HG03571 (cell line): ENCODE results near the gene NOTCH3.

Source experiments
- ATAC-seq: cut with Tn5 transposase; IDR thresholded peaks from one replicate; pipeline ENCODE4 v1.9.1; 2021; ENCODE audit not compliant: unreplicated experiment

NOTCH3 gene

GRCh38 chr19:15200553-15201364 lies at the start of gene NOTCH3:
NOTCH3 (minus strand) TSS chr19:15200995; CDS start chr19:15200905, 90 bp downstream.
- ATAC-seq = no peak

GRCh38 chr19:15250640-15250993 lies 49.8 kb upstream of the NOTCH3 start:
- ATAC-seq = no peak

GRCh38 chr19:15249972-15250639 lies 49.3 kb upstream of the NOTCH3 start:
- no peak for ATAC-seq

- no peak for ATAC-seq
Observed at GRCh38 chr19:15249528-15249874, 48.7 kb upstream of the NOTCH3 start.

GRCh38 chr19:15248648-15249527 lies 48.1 kb upstream of the NOTCH3 start:
- ATAC-seq = no peak

- no peak for ATAC-seq
Observed at GRCh38 chr19:15248106-15248505, 47.3 kb upstream of the NOTCH3 start.

GRCh38 chr19:15247107-15248014 lies 46.6 kb upstream of the NOTCH3 start:
- ATAC-seq = no peak

GRCh38 chr19:15246198-15246481 lies 45.3 kb upstream of the NOTCH3 start:
- ATAC-seq = no peak

- ATAC-seq = no peak
Observed at GRCh38 chr19:15245370-15246197, 44.8 kb upstream of the NOTCH3 start.

GRCh38 chr19:15244808-15245207 lies 44.0 kb upstream of the NOTCH3 start:
- ATAC-seq = no peak

- ATAC-seq = no peak
Observed at GRCh38 chr19:15244106-15244803, 43.5 kb upstream of the NOTCH3 start.

GRCh38 chr19:15243236-15243957 lies 42.6 kb upstream of the NOTCH3 start:
- no peak for ATAC-seq

- no peak for ATAC-seq
Observed at GRCh38 chr19:15241259-15241910, 40.6 kb upstream of the NOTCH3 start.

- no peak for ATAC-seq
Observed at GRCh38 chr19:15240515-15240914, 39.7 kb upstream of the NOTCH3 start.

GRCh38 chr19:15239337-15239949 lies 38.6 kb upstream of the NOTCH3 start:
- ATAC-seq = no peak

- no peak for ATAC-seq
Observed at GRCh38 chr19:15238639-15239155, 37.9 kb upstream of the NOTCH3 start.
